GM19239 (cell line): ENCODE data around the gene CAMKK2.
"Not testable (repeated sequence)": the region's sequence is repeated elsewhere in the genome, so short reads cannot be mapped to it uniquely, and the experiment has no call there.

Experiments used
- DNase-seq: peaks from one replicate; pipeline ENCODE4 v3.0.0; 2011; ENCODE audit warnings: low spot score; ENCODE audit not compliant: insufficient read length
- FAIRE-seq: peaks from 2 replicates; lab custom pipeline; 2011; peaks lifted over from hg19 to GRCh38; lab: Jason Lieb, UNC

The CAMKK2 gene

DNA sequence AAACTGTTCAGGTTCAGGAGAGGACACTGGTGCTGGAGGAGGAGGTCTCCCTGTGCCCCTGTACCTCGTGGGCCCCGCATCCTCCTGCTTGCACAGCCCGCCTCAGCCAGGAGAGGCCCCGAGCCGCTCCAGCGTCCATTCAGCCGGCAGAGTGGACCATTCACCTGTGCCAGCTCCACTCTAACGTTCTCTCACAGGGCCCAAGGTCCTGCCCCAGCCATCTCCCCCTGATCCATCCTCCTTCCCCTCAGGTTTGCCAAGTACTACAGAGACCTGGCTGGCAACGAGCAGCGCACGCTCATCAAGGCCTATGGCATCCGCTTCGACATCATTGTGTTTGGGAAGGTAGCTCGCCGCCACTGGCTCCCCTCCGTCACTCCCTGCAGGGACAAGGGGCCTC lies 64.3 kb downstream of the CAMKK2 start:
- DNase-seq, result no peak

DNA sequence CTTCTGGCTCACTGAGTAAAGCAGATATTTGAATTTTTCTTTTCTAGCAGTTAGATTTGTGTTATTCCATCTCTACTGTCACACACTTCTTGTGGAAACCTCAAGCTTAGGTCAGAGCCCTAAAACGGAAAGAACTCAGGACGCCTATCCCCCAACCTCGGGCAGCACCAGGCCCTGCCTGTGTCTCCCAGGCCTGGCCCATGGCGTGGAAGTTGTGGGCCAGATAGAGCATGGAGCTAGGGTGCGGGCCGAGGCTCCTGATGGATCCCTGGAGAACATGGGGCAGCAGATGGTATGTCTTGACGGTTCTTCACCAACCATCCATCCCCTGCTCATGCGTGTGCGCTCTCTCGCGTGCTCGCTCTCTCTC lies 66.0 kb downstream of the CAMKK2 start:
- FAIRE-seq (peak; percentile 26), DNase-seq (no peak)

More for the DNA sequence above, 64.3 kb downstream of the CAMKK2 start:
- FAIRE-seq, result no peak

DNA sequence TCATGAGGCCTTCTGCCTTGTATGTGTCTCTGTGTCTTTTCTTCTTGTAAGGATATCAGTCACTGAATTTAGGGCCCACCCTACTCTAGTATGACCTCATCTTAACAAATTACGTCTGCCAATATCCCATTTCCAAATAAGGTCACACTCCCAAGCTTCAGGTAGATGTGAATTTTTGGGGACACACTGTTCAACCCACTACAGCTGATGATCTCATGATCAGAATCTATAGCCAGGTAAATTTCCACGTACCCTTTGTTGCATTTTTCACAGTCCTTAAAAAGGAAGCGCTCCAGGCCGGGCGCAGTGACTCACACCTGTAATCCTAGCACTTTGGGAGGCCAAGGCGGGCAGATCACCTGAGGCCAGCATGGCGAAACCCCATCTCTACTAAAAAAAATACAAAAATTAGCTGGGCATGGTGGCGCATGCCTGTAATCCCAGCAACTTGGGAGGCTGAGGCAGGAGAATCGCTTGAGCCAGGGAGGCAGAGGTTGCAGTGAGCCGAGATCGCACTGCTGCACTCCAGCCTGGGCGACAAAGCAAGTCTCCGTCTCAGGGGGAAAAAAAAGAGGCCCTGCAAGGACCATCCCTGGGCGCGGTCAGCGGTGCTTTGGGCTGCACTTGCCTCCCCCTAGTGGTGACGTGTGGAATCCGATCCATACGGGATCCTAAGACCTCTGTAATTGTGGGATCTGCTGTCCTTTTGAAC lies 66.5 kb downstream of the CAMKK2 start:
- DNase-seq, result peak; percentile 62

DNA sequence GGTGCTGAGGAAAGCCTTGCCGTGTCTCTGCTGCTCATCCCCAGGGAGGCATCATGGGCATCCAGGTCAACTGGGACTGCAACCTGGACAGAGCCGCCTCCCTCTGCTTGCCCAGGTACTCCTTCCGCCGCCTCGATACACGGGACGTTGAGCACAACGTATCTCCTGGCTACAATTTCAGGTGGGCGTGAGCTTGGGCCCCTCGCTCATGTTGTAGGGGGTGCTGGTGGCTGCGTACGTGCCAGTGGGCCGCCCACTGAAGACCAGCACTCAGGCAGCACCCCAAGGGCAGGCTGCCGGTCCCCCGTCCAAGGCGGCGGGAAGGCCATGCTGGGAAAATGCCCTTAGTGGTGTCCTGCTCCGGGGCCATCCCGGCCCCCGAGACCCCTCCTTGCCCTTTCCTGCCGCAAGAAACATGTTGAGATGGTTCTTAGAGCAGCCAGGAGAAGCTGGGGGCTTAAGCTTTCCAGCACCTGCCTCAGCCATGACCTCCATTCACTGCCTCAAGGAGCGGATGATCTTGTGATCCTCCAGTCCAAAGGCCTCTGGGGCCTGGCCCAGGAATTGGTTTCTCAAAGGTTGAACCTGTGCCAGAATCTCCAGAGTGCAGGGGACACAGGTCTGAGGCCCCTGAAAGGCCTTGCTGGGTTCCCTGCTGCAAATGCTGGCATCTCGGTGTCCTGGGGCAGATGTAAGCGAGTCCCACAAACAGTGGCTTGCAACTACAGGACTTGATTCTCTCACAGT lies 67.4 kb downstream of the CAMKK2 start:
- FAIRE-seq, result no peak
- DNase-seq, result no peak

More for the DNA sequence above, 66.5 kb downstream of the CAMKK2 start:
- FAIRE-seq, result peak; percentile 89

DNA sequence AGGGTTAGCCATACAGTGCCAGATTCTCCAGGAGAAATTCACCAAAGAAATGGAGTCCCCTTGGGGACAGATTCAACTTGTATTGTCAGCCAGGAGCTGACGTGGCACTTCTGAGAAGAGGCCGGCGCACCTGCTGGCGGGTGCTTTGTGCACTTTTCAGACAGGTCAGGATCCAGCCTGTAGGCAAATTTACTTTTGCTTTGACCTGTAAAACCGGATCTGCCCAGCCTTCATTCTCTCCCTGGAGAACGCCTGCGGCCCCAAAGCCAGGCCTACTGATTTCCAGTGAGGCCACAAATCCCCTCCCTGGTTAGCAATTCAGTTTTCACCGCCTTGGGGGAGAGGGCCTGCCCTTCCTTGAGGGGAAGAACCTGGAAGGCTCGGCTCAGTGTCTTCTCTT lies 69.2 kb downstream of the CAMKK2 start:
- peak; percentile 78 for DNase-seq
- FAIRE-seq, result peak; percentile 92

DNA sequence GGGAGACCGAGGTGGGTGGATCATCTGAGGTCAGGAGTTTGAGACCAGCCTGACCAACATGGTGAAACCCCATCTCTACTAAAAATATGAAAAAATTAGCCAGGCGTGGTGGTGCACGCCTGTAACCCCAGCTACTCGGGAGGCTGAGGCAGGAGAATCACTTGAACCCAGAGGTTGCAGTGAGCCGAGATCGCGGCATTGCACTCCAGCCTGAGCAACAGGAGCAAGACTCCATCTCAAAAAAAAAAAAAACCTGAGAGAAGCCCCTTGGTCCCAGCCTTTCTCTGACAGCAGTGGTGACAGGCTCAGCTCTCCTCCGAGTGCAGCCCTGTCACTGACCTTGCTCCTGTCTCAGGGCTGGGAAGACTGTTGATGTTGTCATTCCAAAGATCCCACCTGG lies 69.6 kb downstream of the CAMKK2 start:
- DNase-seq, result not testable (repeated sequence)

DNA sequence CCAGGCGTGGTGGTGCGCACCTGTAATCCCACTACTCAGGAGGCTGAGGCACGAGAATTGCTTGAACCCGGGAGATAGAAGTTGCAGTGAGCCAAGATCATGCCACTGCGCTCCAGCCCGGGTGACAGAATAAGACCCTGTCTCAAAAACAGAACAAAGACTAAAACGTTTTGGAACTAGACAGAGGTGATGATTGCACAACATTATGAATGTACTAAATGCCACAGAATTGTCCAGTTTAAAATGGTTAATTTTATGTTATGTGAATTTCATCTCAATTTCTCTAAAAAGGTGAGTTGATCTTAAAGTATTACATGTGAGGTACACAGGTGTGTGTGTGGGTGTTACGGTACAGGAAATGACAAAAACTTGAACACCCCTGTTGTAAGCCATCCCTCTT lies 70.1 kb downstream of the CAMKK2 start:
- FAIRE-seq, result peak; percentile 8
- no peak for DNase-seq

More for the DNA sequence above, 69.6 kb downstream of the CAMKK2 start:
- not testable (repeated sequence) for FAIRE-seq

DNA sequence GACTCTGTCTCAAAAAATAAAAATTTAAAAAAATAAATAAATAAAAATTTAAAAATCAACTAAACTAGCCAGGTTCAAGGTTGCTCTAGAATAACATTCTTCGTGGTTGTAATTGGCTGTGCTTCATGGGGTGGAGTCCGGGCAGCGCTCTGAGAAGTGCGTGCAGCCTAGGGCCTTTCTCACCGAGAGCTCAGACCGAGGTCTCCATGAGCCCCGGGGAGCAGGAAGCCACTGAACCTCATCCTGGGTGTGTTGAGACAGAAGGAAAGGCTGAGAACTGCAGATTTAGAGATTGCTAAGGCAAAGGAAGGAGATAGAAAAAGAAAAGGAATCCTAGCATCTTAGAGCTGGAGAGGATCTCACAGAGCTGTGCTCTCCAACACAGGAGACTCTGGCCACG lies 71.9 kb downstream of the CAMKK2 start:
- FAIRE-seq, result no peak
- DNase-seq, result no peak

DNA sequence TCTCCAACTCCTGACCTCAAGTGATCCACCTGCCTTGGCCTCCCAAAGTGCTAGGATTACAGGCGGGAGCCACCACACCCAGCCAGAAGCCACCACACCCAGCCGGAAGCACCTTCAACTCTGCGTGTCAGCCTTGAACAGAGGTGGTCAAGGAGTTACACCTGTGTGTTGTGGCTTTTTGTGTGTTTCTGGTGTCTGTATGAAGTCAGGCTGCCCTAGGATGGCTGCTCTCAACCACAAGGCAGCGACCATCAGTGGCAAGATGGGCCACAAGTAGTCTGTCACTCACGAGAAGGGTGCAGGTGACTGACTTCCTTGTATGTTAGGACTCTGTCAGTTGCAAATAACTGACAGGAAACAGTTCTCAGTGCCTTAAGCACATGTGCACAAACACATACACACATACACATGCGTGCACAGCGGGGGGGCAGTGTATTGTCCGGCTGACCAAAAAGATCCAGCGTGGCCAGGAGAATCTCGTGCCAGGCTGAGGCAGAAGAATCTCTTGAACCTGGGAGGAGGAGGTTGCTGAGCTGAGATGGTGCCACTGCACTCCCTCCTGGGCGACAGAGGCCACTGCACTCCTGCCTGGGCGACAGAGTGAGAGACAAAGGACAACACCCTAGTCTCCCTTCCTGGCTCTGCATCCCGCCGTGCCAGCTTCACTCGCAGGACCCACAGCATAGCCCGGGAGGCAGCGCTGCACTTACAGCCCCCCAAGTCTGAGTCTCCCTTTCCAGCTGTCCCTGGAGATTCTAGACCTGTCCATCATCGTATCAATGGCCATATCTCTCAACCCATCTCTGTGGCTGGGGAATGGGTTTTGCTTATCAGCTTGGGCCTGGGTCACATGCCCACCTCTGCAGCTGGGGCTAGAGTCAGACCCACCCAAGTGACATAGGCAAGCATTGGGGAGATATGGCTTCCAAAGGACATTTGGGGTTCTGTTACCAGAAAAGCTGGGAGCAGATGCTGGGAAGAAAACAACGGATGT lies 72.9 kb downstream of the CAMKK2 start:
- FAIRE-seq, result peak; percentile 87
- no peak for DNase-seq

DNA sequence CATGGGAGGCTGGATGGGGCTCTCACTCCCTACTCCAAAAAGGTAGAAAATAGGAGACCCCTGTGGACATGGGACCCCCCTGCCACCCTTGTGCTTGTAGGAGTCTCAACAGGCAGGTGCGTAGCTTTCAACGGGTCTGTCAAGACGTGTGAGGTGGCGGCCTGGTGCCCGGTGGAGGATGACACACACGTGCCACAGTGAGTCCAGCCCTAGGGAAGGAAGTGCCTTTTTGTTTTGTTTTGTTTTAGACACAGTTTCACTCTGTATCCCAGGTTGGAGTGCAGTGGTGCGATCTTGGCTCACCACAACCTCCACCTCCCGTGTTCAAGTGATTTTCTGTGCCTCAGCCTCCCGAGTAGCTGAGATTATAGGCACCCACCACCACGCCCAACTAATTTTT lies 73.7 kb downstream of the CAMKK2 start:
- FAIRE-seq (no peak), DNase-seq (no peak)

DNA sequence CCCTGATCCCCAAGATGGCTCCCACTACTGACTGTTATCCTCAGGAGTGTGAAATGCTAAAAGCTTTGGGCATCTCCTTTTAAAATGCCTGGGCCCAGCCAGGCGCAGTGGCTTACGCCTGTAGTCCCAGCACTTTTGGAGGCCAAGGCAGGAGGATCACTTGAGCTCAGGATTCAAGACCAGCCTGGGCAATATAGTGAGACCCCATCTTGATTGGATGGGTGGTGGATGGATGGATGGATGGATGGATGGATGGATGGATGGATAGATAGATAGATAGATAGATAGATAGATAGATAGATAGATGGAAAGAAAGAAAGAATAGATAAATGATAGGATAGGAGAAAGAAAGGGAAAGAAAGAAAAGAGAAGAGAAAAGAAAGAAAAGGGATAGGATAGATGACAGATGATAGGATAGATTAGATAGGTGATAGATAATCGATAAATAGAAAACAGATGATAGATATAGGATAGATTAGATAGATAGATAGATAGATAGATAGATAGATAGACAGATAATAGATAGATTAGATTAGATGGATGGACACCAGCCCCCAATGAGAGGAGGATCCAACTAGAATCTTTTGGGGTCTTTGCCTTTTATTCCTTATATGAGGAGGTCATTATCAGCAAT lies 77.0 kb downstream of the CAMKK2 start:
- FAIRE-seq, result no peak
- DNase-seq, result no peak

DNA sequence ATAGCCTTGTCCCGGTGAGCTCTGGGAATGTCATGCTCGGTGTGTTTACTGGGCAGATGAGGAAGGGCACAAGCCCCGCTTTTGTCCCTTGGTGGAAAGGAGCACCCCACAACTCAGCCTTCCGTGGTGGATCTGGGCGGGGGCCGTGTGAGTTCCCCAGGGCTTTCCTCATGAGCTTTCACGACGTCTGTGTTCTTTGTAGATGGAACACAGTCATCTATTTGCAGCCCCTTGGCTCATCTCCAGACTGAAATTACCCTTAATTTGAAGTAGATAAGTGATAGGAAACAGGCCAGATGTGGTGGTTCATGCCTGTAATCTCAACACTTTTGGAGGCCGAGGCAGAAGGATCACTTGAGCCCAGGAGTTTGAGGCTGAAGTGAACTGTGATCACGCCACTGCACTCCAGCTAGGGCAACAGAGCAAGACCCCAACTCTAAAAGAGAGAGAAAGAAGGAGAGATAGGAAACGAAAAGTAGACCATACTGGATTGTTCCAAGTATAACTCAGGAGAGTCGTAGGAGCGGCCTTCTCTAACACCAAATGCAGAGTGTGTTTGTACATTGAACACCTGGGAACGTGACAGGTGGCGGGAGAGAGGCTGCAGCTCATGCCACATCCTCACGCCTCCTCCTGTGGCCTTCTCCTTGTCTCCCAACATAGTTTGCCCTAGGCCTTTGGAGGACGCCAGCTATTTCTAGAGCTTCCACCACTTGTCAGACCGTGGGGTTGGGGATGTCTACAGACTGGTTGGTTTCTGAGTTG lies 77.7 kb downstream of the CAMKK2 start:
- DNase-seq (no peak), FAIRE-seq (no peak)

DNA sequence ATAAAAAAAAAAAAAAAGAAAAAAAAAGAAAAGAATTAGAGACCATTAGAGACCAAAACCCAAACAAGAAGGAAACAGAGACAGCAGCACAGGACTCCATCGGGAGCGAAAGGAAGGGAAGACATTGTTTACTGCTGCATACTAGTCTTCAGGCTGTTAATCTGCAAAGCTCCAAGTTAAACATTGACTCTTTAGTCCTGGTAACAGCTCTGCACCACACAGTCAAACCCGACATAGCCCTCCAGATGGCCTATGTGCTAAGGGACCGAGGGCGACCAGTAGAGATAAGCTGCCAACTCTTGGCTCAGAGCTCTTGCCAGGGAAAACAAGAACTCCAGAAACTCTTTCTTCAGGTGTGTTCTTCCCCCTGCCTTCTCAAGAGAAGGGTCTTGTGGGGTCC lies 78.7 kb downstream of the CAMKK2 start:
- FAIRE-seq (no peak), DNase-seq (no peak)

DNA sequence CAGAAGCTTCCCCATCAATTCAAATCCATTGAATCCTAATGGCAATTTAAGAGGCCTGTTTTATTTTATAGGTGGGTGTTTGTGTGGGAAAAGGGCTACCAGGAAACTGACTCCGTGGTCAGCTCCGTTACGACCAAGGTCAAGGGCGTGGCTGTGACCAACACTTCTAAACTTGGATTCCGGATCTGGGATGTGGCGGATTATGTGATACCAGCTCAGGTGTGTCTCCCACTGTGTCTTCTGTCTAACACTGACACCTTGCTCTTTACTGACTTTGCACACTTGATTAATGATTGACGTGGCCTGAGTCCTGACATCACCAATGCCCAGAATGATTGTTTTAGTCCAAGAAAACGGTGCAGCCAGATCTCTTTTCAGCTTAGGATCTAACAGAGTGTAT lies 79.4 kb downstream of the CAMKK2 start:
- peak; percentile 57 for FAIRE-seq

DNA sequence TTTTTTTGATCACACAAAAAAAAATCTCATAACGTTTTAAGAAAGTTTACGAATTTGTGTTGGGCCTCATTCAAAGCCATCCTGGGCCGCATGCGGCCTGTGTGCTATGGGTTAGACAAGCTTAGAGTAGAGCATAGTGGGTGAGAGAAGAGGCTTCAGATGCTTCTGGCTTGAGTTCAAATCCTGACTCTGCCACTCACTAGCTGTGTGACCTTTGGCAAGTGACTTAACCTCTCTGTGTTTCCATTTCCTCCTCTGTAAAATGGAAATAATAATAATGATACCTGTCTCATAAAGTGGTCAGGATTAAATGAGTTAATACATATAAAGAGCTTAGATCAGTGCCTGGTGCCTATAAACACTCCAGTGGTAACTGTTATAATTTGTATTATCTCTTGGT lies 80.4 kb downstream of the CAMKK2 start:
- no peak for DNase-seq
- no peak for FAIRE-seq

More for the DNA sequence above, 79.4 kb downstream of the CAMKK2 start:
- no peak for DNase-seq

DNA sequence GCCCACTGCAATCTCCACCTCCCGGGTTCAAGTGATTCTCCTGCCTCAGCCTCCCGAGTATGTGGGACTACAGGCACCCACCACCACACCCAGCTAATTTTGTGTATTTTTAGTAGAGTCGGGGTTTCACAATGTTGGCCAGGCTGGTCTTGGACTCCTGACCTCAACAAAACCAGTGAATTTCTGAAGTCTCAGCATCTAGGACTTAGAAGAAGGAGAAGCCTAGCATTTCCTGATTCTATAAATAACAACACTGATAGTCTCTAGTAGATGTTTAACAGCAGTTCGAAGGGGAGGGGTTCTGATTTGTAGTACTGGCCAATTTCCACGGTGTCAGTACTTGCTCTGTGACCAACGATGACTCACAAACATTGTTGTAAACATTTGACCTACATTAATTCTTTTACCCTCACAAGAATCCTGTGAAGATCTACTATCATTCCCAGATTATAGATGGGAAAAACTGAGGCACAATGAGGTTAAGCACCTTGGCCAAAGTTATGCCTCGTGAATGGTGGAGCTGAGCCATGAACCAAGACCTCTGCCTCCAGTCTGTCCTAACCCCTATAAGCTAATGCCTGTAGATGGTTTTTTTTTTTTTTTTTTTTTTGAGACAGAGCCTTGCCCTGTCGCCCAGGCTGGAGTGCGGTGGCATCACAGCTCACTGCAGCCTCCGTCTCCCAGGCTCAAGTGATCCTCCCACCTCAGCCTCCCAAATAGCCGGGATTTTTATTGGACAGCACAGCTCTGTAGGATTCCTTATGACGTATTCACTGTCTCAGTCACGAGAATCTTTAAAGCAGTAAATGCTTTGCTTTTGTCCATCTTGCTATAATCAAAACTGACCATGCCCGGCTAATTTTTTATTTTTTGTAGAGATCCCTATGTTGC lies 81.4 kb downstream of the CAMKK2 start:
- DNase-seq (no peak), FAIRE-seq (peak; percentile 67)

DNA sequence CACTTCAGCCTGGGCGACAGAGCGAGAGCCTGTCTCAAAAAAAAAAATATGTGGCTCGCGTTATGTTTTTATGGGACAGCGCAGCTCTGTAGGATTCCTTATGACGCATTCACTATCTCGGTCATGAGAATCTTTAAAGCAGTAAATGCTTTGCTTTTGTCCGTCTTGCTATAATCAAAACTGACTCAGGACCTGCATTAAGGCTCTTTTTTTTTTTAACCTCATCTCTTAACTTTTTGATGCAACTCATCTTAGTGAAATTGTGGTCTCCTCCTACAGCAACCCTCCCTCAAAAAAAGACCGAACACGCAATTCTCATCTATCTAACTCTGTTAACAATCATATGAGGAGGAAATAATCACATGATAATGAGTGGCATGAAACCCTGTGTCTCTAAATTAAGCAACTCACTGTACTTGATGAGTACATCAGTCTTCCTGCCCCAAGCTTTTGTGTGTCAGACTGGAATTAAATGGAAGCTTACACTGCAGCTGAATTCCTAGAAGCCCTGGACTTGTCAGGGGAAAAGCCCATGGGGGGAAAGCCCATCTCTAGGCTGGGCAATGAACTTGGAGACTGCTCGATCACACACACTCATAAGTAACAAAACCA lies 82.2 kb downstream of the CAMKK2 start:
- DNase-seq (no peak), FAIRE-seq (no peak)

DNA sequence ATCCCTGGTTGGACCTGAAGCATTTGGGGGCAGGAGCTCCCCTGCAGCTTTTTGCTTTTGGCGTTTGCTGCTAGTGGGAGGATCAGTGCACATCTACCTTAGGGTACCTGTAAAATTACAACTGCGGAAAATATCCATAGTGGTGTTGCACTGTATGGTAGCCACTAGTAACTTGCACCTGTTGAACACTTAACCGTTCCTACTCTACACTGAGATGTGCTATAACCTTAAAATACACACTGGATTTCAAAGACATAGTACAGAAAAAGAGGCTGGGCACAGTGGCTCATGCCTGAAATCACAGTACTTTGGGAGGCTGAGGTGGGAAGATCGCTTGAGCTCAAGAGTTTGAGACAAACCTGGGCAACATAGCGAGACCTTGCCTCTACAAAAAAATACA lies 83.6 kb downstream of the CAMKK2 start:
- no peak for DNase-seq
- no peak for FAIRE-seq
